Heart left ventricle (tissue), 16 donors: ENCODE data around the gene COL6A1. TPM values are rescaled to one million over a fixed set of nuclear protein-coding genes. Genes with fewer than 3 reads are reported as not detected.

Experiments used
- ATAC-seq, 4 donors: fragments of 200-7000 bp; cut with Tn5 transposase; one replicate each; pipeline ENCODE4 v1.9.1; 2020 to 2022; ENCODE audit warnings: moderate library complexity in 4 of 4, mild to moderate bottlenecking in 3 of 4, moderate number of reproducible peaks in 1 of 4
- DNase-seq, 5 donors: peaks; one replicate each; pipeline ENCODE4 v3.0.0-alpha.2; 2020
- H3K27ac ChIP-seq, 12 donors: fragments of 200-600 bp; sonication (generic) in 4 of 12; one replicate each; pipeline versions ENCODE4 v1.5.0 to v1.8.0; 2016 to 2022; ENCODE audit warnings: mild to moderate bottlenecking in 2 of 12
- H3K27me3 ChIP-seq, 9 donors: fragments of 200-600 bp; sonication (generic) in 2 of 9; one replicate each; pipeline versions ENCODE4 v1.5.1 to v1.8.0; 2016 to 2022; ENCODE audit warnings: mild to moderate bottlenecking in 3 of 9
- H3K36me3 ChIP-seq, 9 donors: fragments of 200-600 bp; sonication (generic) in 2 of 9; one replicate each; pipeline versions ENCODE4 v1.5.0 to v1.8.0; 2018 to 2022; ENCODE audit warnings: mild to moderate bottlenecking in 2 of 9
- H3K4me1 ChIP-seq, 12 donors: fragments of 200-600 bp; sonication (generic) in 4 of 12; one replicate each; pipeline versions ENCODE4 v1.5.0 to v1.8.0; 2016 to 2022; ENCODE audit warnings: mild to moderate bottlenecking in 3 of 12
- H3K4me3 ChIP-seq, 12 donors: fragments of 200-600 bp; sonication (generic) in 4 of 12; one replicate each; pipeline versions ENCODE4 v1.5.0 to v1.8.0; 2017 to 2022; ENCODE audit warnings: mild to moderate bottlenecking in 9 of 12, moderate library complexity in 4 of 12
- H3K9me3 ChIP-seq, 12 donors: fragments of 200-600 bp; sonication (generic) in 4 of 12; one replicate each; pipeline versions ENCODE4 v1.5.0 to v1.8.0; 2016 to 2022; ENCODE audit warnings: mild to moderate bottlenecking in 1 of 12
- CTCF ChIP-seq, 12 donors: fragments of 200-600 bp; sonication (generic) in 4 of 12; IDR thresholded peaks; one replicate each; pipeline versions ENCODE4 v1.5.0 to v1.8.0; 2018 to 2022; ENCODE audit warnings: antibody characterized with exemption in 12 of 12, mild to moderate bottlenecking in 5 of 12
- POLR2A ChIP-seq, 2 donors: fragments of 450-650 bp; IDR thresholded peaks; one replicate each; pipeline ENCODE4 v1.6.1; 2017; ENCODE audit warnings: antibody characterized with exemption in 2 of 2, mild to moderate bottlenecking in 2 of 2, moderate library complexity in 2 of 2
- WGBS, 4 donors: extraction: QIAGEN DNeasy Blood & Tissue Kit in 2 of 4; methylation state at CpG; one replicate each; pipeline versions ENCODE4 v1.1.5 to v1.1.7; 2013 to 2018; 5-methylcytosine and 5-hydroxymethylcytosine counted together
- intact Hi-C, 10 donors: fragments of 100-400 bp; cut with DNase I; formaldehyde crosslinking; loops; one replicate each; pipeline versions ENCODE4 v1.11.1 to v1.14.2; 2022
- polyA plus RNA-seq, 2 donors: library from polyadenylated mRNA; stranded (reverse); fragments of 200-250 nt; gene quantifications; one replicate each; pipeline ENCODE4 v1.2.3, GENCODE V29; 2013
- total RNA-seq, 9 donors: library from RNA; depleted of rRNA in 2 of 9; stranded (reverse); fragments of >200 nt in 2 of 9; fragmentation: NEBNext Ultra II Directional in 3 of 9; extraction: Animal tissue kit (Norgen Biotek cat#: 25700) in 3 of 9; gene quantifications; one replicate each; pipeline versions ENCODE4 v1.1.0 to v1.2.4, GENCODE V29; 2016 to 2023
- donor health status: ischemic (EF 13 %, LVEDD 7.1; RV severe dilation, severe dysfunction).
- donor health status: healthy with polysubstance abuse.
- donor health status: DM: no; HTN: yes; CAD: no.
- donor health status: DM: no; HTN: no; CAD: no.
- donor health status: ischemic (EF 25% LVEDD 6.9; RV normal size, moderate dysfunction).
- donor health status: ischemic (EF 25% LVEDD 5.7; RV mildly dilated, moderate dysfunction).
- donor health status: healthy.
- donor health status: DM: yes; HTN: yes; CAD: no.
- donor health status: ischemic (EF 35%, LVEDD 5.7; RV mildly dilated, moderate dysfunction).
- donor health status: nonischemic (EF 11% LVEDD 7.7; RV severe dilation, severe dysfunction).
- donor health status: DM: yes; HTN: yes; CAD: no.
- donor health status: PGD.
- donor health status: ischemic (EF 29% LVEDD 5.4; RV normal size, mild dysfunction).
- donor health status: nonischemic (EF 23%, LVEDD 6.1; RV moderate dilation, normal function).

The COL6A1 gene
- total and polyA plus RNA-seq, 11 donors: 92.4 to 385 (median 149) TPM

GRCh38 chr21:46011267-46011967 is 29.8 kb downstream of the COL6A1 start:
- TF ChIP-seq POLR2A (IDR thresholded peaks at IDR 0.05) (no peak), CTCF (IDR thresholded peaks at IDR 0.05) (no peak)
- no peak overlapping the region for H3K4me3 ChIP-seq
- no peaks in the 10 kb centered on the region for H3K36me3 ChIP-seq
- ATAC-seq: peak in 1 of 4 donors; percentile 13
- no peaks in the 10 kb centered on the region for H3K4me1 ChIP-seq
- intact Hi-C loops: no loop called here
- H3K27ac ChIP-seq: no peak overlapping the region
- WGBS, 4 donors: 76 to 83% (median 80%) methylated on average over 17 to 22 of the region's 22 CpGs
- DNase-seq: no peak
- H3K27me3 ChIP-seq: no peaks in the 10 kb centered on the region
- peaks cover 0 to 7% (median 0%) of the 10 kb centered on the region in 12 donors for H3K9me3 ChIP-seq

- TF ChIP-seq POLR2A (IDR thresholded peaks at IDR 0.05) (no peak), CTCF (IDR thresholded peaks at IDR 0.05) (no peak)
- ATAC-seq: no peak
- Histone ChIP-seq H3K9me3 (peaks cover 0 to 7% (median 0%) of the 10 kb centered on the region in 12 donors), H3K27ac (no peak overlapping the region), H3K4me3 (no peak overlapping the region), H3K4me1 (no peaks in the 10 kb centered on the region), H3K36me3 (no peaks in the 10 kb centered on the region), H3K27me3 (no peaks in the 10 kb centered on the region)
- 93 to 95% (median 94%) methylated on average over 4 of the region's 4 CpGs for WGBS, 4 donors
- no peak for DNase-seq
- intact Hi-C loops: no loop called here
These were observed 30.6 kb downstream of the COL6A1 start for GRCh38 chr21:46012154-46012553.

- Histone ChIP-seq H3K4me1 (no peaks in the 10 kb centered on the region), H3K36me3 (no peaks in the 10 kb centered on the region), H3K4me3 (no peak overlapping the region), H3K27ac (no peak overlapping the region), H3K27me3 (no peaks in the 10 kb centered on the region), H3K9me3 (no peaks in the 10 kb centered on the region)
- 52 to 75% (median 59%) methylated on average over 2 of the region's 2 CpGs for WGBS, 4 donors
- ATAC-seq (no peak), DNase-seq (no peak)
- intact Hi-C loops: no loop called here
- TF ChIP-seq CTCF (IDR thresholded peaks at IDR 0.05) (no peak), POLR2A (IDR thresholded peaks at IDR 0.05) (no peak)
These were observed 33.3 kb downstream of the COL6A1 start for GRCh38 chr21:46014828-46015227.

GRCh38 chr21:46017148-46017547 is 35.6 kb downstream of the COL6A1 start:
- intact Hi-C loops: no loop called here
- DNase-seq (no peak), ATAC-seq (no peak)
- H3K4me3 ChIP-seq: no peak overlapping the region
- no peaks in the 10 kb centered on the region for H3K36me3 ChIP-seq
- no peaks in the 10 kb centered on the region for H3K4me1 ChIP-seq
- no peak overlapping the region for H3K27ac ChIP-seq
- no peaks in the 10 kb centered on the region for H3K9me3 ChIP-seq
- no peaks in the 10 kb centered on the region for H3K27me3 ChIP-seq
- TF ChIP-seq CTCF (IDR thresholded peaks at IDR 0.05) (no peak), POLR2A (IDR thresholded peaks at IDR 0.05) (no peak)
